ENCODE data around the gene EHMT1.

DNA sequence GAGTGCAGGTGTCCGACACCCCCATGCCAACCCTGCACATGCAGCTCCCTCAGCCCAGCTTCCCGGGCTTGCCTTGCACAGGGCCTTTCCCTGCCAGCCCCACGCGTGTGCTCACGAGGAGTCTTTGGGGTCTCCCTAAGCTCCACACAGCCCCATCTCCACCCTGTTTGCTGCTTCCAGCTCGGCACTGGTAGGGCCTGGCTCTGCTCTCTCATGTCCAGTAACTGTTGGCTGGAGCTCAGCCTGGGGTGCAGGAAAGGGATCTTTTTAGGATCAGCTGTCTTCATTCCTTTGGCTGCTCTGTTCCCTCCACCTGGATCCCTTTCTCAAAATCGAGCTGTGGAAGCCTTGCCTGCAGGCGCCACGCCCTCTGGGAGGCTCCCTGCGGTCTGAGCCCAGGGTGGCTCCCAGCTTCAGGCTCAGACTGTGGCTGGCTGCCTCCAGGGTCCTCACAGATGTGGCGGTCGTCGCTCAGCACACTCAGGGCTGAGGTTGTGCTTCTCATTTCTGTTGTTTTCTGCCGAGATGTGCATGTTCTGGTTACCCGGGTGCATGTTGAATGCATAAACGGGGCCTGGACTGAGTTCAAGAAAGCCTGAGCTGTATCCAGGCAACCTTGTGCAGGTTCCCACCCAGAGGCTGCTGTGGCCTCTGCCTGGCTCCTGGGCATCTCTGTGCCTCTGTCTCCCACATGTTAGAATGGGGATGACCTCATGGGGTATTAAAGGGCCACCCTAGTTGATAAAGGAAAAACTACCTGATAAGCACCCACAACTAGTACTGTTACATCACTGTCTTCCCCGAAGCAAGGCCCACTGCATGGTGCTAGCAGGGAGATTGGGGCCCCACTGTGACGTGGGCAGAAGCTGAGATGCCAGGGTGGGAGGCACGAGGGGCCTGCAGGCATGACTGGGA, 263.0 kb downstream of the EHMT1 start:
- TF ChIP-seq POLR2A (IDR thresholded peaks at IDR 0.05; ENCODE audit: low read depth, low read length) (no peak), POLR2AphosphoS5 (IDR thresholded peaks at IDR 0.05; ENCODE audit: low read depth, low read length) (no peak), TAF1 (IDR thresholded peaks at IDR 0.05; ENCODE audit: borderline replicate concordance, low read depth, low read length) (no peak)
